T-cell (primary cell): ENCODE data around the gene RASIP1. TPM values are rescaled to one million over a fixed set of nuclear protein-coding genes. Genes with fewer than 3 reads are reported as not detected.

ENCODE experiments used
- ATAC-seq, 4 experiments: fragments of 200-7000 bp in 3 of 4; fragments of 150-1000 bp in 1 of 4; cut with Tn5 transposase; replicated peaks in 1 of 4; 1 replicate in 3 of 4; 2 replicates in 1 of 4; pipeline ENCODE4 v1.10.0; 2021; ENCODE audit warnings: moderate library complexity in 3 of 4, mild to moderate bottlenecking in 2 of 4, moderate number of reproducible peaks in 1 of 4
- CTCF ChIA-PET, 2 donors: fragments of 300-600 bp; sonication (Branson Sonifier 250); formaldehyde crosslinking; loops; one replicate each; lab custom pipeline; 2022; ENCODE audit warnings: antibody characterized with exemption in 2 of 2; lab: Charles Lee
- POLR2A ChIA-PET, 2 donors: fragments of 300-600 bp; sonication (Branson Sonifier 250); formaldehyde crosslinking; loops; one replicate each; lab custom pipeline; 2022; ENCODE audit warnings: antibody characterized with exemption in 2 of 2; lab: Charles Lee
- DNase-seq, 35 experiments: peaks; one replicate each; pipeline versions ENCODE4 v3.0.0 to v3.0.0-alpha.2; 2013 to 2023
- H3K27ac ChIP-seq: one replicate; pipeline ENCODE4 v1.5.1; 2013; ENCODE audit warnings: low read length
- H3K27me3 ChIP-seq, 2 experiments: replicated peaks in 1 of 2; 1 replicate in 1 of 2; 2 replicates in 1 of 2; pipeline versions ENCODE4 v1.6.1 to v1.7.0; 2013; ENCODE audit warnings: low read length in 1 of 2, mixed read lengths in 1 of 2; ENCODE audit not compliant: control insufficient read depth in 2 of 2, insufficient read depth in 2 of 2; ENCODE audit errors: extremely low read depth in 1 of 2
- H3K36me3 ChIP-seq, 2 donors: 1 replicate in 1 of 2; 2 replicates in 1 of 2; pipeline versions ENCODE4 v1.6.1 to v1.7.0; 2013; ENCODE audit warnings: low read length in 1 of 2; ENCODE audit not compliant: control insufficient read depth in 2 of 2, insufficient read depth in 1 of 2; ENCODE audit errors: extremely low read depth in 1 of 2
- H3K4me1 ChIP-seq, 2 experiments: 1 replicate in 1 of 2; 2 replicates in 1 of 2; pipeline versions ENCODE4 v1.6.1 to v1.7.0; 2013; ENCODE audit warnings: low read length in 2 of 2, mixed read lengths in 1 of 2; ENCODE audit not compliant: insufficient read depth in 2 of 2, control insufficient read depth in 1 of 2; ENCODE audit errors: extremely low read depth in 1 of 2
- H3K4me3 ChIP-seq, 2 donors: 1 replicate in 1 of 2; 2 replicates in 1 of 2; pipeline versions ENCODE4 v1.5.1 to v1.7.0; 2013; ENCODE audit warnings: mild to moderate bottlenecking in 2 of 2, low read length in 1 of 2, moderate library complexity in 1 of 2; ENCODE audit not compliant: control insufficient read depth in 1 of 2; ENCODE audit errors: extremely low read depth in 1 of 2
- H3K9me3 ChIP-seq: 2 replicates; pipeline ENCODE4 v1.7.0; 2013
- H3K27ac Mint-ChIP-seq, 2 donors: one replicate each; pipeline ENCODE4 v1.8.0; 2020 to 2021; ENCODE audit warnings: mild to moderate bottlenecking in 2 of 2, mixed read lengths in 2 of 2
- H3K27me3 Mint-ChIP-seq, 2 donors: one replicate each; pipeline ENCODE4 v1.8.0; 2021 to 2022; ENCODE audit warnings: mixed read lengths in 2 of 2
- H3K36me3 Mint-ChIP-seq: one replicate; pipeline ENCODE4 v1.8.0; 2021; ENCODE audit warnings: mixed read lengths
- H3K4me1 Mint-ChIP-seq, 3 donors: one replicate each; pipeline ENCODE4 v1.8.0; 2020 to 2022; ENCODE audit warnings: mixed read lengths in 3 of 3, mild to moderate bottlenecking in 1 of 3
- H3K4me3 Mint-ChIP-seq, 3 donors: one replicate each; pipeline ENCODE4 v1.8.0; 2020 to 2022; ENCODE audit warnings: mild to moderate bottlenecking in 3 of 3, mixed read lengths in 3 of 3, moderate library complexity in 3 of 3
- H3K9me3 Mint-ChIP-seq, 3 donors: one replicate each; pipeline ENCODE4 v1.8.0; 2020 to 2022; ENCODE audit warnings: mixed read lengths in 3 of 3
- WGBS: methylation state at CpG from one replicate; pipeline ENCODE4 v1.1.5; 2013; ENCODE audit warnings: missing lambda C conversion rate; ENCODE audit not compliant: insufficient coverage; 5-methylcytosine and 5-hydroxymethylcytosine counted together
- total RNA-seq, 35 experiments: library from RNA in 6 of 35; stranded (reverse) in 6 of 35; fragments of 120-200 nt in 1 of 35; gene quantifications; one replicate each; pipeline versions ENCODE4 v1.2.1 to v1.2.4 and lab custom pipeline; 2013 to 2026

Gene RASIP1
- total RNA-seq, 5 donors from 2014 or later (not counting 1 experiment from before 2014, with no cell fraction given): 0.23 to 0.65 (median 0.32) TPM; not detected in 2

- no peak overlapping the region for H3K4me3 Mint-ChIP-seq
- no peak for ATAC-seq
- ChIA-PET POLR2A (interaction anchor here in 1 of 2 donors (0.7 kb wide), 1 partner anchor 13 kb away, joined by 3 read pairs; no protein-coding TSS in a partner anchor), CTCF (no interaction called here)
- WGBS: 92% methylated on average over 21 of the region's 21 CpGs
- H3K4me1 Mint-ChIP-seq: peaks cover 6 to 7% (median 6%) of the 10 kb centered on the region in 3 donors
- H3K27ac ChIP-seq: no peak overlapping the region
- H3K27me3 ChIP-seq: no peaks in the 10 kb centered on the region
- no peaks in the 10 kb centered on the region for H3K27me3 Mint-ChIP-seq
- H3K4me1 ChIP-seq: peaks cover 0 to 10% of the 10 kb centered on the region in 2 experiments
- peaks cover 0 to 4% (median 0%) of the 10 kb centered on the region in 3 donors for H3K9me3 Mint-ChIP-seq
- no peak overlapping the region for H3K4me3 ChIP-seq
- no peaks in the 10 kb centered on the region for H3K9me3 ChIP-seq
- H3K36me3 ChIP-seq: no peaks in the 10 kb centered on the region
- H3K27ac Mint-ChIP-seq: no peak overlapping the region
- DNase-seq: no peak
- no peaks in the 10 kb centered on the region for H3K36me3 Mint-ChIP-seq
These were observed 69.5 kb downstream of the RASIP1 start for GRCh38 chr19:48670699-48671445.

Other genes with a start within 250 kb of the RASIP1 start
- gene LMTK3, start 228.8 kb downstream of the RASIP1 start, total RNA-seq: 10 to 100 TPM; 17.5 to 28.2 (median 23.5) TPM
- not detected for gene SULT2B1, start 188.4 kb downstream of the RASIP1 start, total RNA-seq
- not detected for gene SPACA4, start 133.9 kb downstream of the RASIP1 start, total RNA-seq
- gene FAM83E, start 125.5 kb downstream of the RASIP1 start, total RNA-seq: 1 to 10 TPM in 4 of 5 donors, not detected in 1; 2.3 to 3.0 (median 2.7) TPM
- 1,000 to 10,000 TPM; 2,370 to 2,784 (median 2,662) TPM for gene RPL18, start 121.4 kb downstream of the RASIP1 start, total RNA-seq
- gene SPHK2, start 121.1 kb downstream of the RASIP1 start, total RNA-seq: 10 to 100 TPM; 18.0 to 37.0 (median 31.8) TPM
- gene DBP, start 103.2 kb downstream of the RASIP1 start, total RNA-seq: 10 to 100 TPM; 24.5 to 57.2 (median 56.0) TPM
- gene CA11, start 94.4 kb downstream of the RASIP1 start, total RNA-seq: 10 to 100 TPM in 4 of 5 donors, 1 to 10 TPM in 1; 8.0 to 18.5 (median 11.0) TPM
- 1 to 10 TPM; 2.2 to 4.2 (median 3.5) TPM for gene NTN5, start 67.6 kb downstream of the RASIP1 start, total RNA-seq
- under 1 TPM in 1 of 5 donors, not detected in 4; 0.16 TPM for gene FUT2, start 44.6 kb downstream of the RASIP1 start, total RNA-seq
- gene MAMSTR, start 20.9 kb downstream of the RASIP1 start, total RNA-seq: 1 to 10 TPM in 4 of 5 donors, under 1 TPM in 1; 0.56 to 2.4 (median 1.6) TPM
- not detected for gene IZUMO1, start 6.3 kb upstream of the RASIP1 start, total RNA-seq
- under 1 TPM; 0.09 to 0.28 (median 0.15) TPM for gene FUT1, start 12.0 kb upstream of the RASIP1 start, total RNA-seq
- not detected for gene FGF21, start 14.9 kb upstream of the RASIP1 start, total RNA-seq
- gene BCAT2, start 70.4 kb upstream of the RASIP1 start, total RNA-seq: 10 to 100 TPM; 21.5 to 40.6 (median 36.6) TPM
- gene HSD17B14, start 95.9 kb upstream of the RASIP1 start, total RNA-seq: 1 to 10 TPM in 2 of 5 donors, under 1 TPM in 2, not detected in 1; 0.58 to 2.1 (median 1.1) TPM
- gene PLEKHA4, start 128.0 kb upstream of the RASIP1 start, total RNA-seq: 10 to 100 TPM in 1 of 5 donors, 1 to 10 TPM in 4; 2.7 to 11.8 (median 5.2) TPM
- gene PPP1R15A, start 131.8 kb upstream of the RASIP1 start, total RNA-seq: 100 to 1,000 TPM in 2 of 5 donors, 10 to 100 TPM in 3; 74.4 to 713 (median 93.6) TPM
- under 1 TPM in 1 of 5 donors, not detected in 4; 0.26 TPM for gene TULP2, start 158.1 kb upstream of the RASIP1 start, total RNA-seq
- gene NUCB1, start 159.7 kb upstream of the RASIP1 start, total RNA-seq: 100 to 1,000 TPM; 122 to 177 (median 165) TPM
- 1 to 10 TPM in 4 of 5 donors, under 1 TPM in 1; 0.93 to 1.7 (median 1.2) TPM for gene DHDH, start 193.1 kb upstream of the RASIP1 start, total RNA-seq
- gene BAX, start 214.3 kb upstream of the RASIP1 start, total RNA-seq: 100 to 1,000 TPM in 3 of 5 donors, 10 to 100 TPM in 2; 76.6 to 201 (median 183) TPM
- gene FTL, start 224.7 kb upstream of the RASIP1 start, total RNA-seq: 1,000 to 10,000 TPM in 2 of 5 donors, 100 to 1,000 TPM in 3; 594 to 1,085 (median 906) TPM